KG1 (cell line): Measurements from ENCODE around the gene SPNS2.

Experiments
- DNase-seq: peaks from one replicate; lab custom pipeline; 2025; lab: John Stamatoyannopoulos, UW

The SPNS2 gene

DNA sequence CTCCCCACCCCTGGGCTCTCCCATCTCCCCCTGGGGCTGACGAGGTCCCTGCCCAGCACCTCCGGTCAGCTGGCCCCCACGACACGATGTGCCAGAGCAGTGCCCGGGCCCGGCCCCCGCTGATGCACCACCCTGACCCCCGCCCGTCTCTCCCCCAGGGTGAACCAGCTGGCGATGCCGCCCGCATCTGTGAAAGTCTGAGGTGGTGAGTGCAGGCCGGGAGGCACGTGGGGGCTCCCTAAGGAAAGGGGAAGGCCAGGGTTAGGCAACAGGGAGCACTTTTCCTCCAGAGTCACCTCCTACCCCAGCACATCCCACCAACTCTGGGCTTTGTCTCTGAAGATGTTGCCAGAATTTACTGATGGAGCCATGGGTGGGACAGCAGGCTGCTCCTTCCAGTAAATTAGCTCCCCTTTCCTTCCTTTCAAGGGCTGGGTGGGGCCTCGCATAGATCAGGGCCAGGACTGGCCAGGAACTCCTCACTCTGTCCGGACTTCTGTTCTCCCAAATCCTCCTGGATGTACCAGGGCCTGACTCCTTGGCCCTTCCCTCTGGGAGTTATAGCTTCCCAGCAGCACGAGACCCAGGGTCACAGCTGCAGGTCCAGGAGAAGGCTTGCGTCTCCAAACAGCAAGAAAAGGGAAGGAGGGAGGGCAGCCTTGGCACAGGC, 38.2 kb downstream of the SPNS2 start:
- no peak for DNase-seq

DNA sequence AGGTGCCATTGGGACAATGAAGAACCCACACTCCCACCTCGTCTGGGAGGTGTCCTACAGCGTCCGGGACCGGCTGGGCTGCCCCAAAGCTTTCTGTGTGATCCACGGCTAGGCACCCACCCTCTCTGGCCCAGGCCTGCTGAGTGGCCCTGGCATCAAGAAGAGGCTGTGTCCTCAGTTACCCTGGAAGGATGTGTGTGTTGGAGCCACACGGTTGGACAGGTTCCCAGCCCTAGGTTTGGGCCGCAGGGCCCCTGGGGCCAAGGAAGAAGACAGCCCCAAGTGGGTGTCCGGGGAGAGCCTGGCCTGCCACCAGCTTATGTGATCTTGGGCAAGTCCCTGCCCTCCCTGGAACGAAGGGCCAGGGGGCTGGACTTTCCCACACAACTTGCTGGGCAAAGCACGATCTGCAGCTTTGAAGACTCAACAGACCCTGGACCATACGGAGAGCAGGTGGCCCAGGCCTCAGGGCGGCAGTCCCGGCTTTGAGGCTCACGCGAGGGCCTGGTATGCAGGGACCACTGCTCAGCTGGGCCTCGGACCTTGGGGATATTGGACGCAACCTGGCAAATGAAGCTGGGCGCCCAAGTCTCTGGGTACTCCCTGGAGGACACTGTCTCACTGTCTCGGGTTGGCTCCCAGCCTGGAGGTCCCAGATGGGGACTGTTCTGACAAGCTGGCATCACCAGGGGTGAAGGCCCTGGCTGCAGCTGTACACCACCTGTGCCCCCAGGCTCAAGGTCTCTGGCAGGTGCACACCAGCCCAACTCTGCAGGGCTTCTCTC, 39.0 kb downstream of the SPNS2 start:
- DNase-seq = no peak

DNA sequence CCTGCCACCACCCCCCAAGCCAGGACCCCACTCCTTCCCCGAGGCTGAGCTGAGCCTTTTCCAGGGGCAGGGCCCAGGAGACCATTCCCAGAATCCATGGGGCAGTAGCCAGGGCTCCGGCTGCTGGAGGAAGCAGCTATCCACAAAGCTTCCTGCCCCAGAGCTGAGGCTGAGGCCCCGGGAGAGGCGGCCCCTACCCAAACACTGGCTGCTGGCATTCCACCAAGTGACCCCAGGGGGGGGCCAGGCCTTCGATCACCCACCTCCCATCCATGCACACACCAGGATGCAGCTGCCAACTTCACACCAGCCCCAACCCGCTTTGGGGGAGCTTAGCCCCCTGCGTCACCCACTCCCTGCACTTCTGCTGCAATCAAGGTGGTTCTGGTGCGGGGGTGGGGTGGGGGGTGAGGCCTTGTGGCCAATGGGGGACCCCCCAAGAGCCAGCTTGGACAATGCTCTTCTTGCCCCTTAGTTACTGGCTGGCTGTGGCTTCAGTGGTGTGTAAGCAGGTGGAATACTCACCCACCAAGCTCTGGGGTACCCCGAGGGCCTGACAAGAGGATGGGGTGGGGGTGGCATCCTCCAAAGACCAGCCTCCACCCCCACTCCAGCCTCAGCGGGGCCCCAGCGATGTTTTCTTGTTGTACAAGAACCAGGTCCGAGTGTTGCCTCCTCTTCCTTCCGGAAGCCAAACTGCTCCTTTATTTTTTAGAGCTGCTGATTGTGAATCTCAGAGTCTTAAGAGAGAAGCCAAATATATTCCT, 39.7 kb downstream of the SPNS2 start:
- DNase-seq = no peak

- DNase-seq = no peak
These were observed 40.3 kb downstream of the SPNS2 start for GRCh38 chr17:4539025-4539424.

DNA sequence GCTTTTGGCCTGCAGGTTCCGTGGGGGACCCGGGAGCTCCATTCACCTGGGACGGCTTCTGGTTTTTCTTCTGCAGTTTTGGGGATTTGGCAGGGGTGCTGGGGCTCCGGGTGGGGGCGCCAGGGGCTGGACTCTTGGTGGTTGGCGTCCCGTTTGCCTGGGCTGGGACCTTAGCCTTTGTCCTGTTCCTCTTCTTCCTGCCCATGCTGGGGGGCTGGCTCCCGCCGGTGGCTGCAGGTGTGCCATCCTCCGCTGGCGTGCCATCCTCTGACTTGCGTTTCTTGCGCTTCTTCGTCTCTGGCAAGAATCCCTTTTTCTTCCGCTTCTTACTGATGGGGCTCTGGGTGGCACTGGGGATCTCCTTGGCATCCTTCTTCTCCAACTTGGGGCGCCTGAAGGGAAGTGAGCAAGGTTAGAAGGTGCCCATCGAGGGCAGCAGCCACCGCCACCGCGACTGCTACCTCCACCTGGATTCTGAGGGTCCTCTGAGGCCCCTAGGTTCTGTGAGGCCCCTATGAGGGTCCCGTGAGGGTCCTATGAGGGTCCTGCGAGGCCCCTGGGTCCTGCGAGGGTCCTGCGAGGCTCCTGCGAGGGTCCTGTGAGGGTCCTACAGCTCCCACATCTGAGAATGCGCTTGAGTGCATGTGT, 41.0 kb downstream of the SPNS2 start:
- no peak for DNase-seq

GRCh38 chr17:4540224-4540651, 41.6 kb downstream of the SPNS2 start:
- DNase-seq = no peak

- no peak for DNase-seq
These were observed 42.1 kb downstream of the SPNS2 start for GRCh38 chr17:4540687-4541327.

- no peak for DNase-seq
These were observed 42.8 kb downstream of the SPNS2 start for GRCh38 chr17:4541328-4542002.

- DNase-seq = no peak
These were observed 43.5 kb downstream of the SPNS2 start for GRCh38 chr17:4542003-4542725.

DNA sequence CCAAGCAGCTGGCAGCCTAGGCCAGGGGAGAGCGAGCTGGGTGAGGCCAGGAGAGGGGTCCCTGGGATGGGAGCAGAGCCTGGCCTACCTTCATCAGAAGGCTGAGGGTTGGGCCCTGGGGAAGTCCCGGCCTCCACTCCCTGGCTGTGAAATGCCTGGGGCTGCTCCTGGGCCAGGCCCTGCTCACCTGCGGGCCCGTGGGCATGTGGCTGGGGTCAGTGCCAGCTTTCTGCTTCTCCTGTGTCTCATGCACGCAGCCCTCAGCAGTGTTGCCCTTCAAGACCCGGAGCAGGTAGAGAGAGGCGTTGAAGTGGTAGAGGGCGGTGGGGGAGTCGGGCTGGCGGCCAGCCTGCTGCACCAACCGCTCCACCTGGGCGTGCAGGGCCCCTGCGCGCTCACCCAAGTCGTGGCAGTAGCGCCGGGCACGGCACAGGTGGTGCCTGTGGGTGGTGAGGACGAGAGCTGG, 44.1 kb downstream of the SPNS2 start:
- DNase-seq = no peak

DNA sequence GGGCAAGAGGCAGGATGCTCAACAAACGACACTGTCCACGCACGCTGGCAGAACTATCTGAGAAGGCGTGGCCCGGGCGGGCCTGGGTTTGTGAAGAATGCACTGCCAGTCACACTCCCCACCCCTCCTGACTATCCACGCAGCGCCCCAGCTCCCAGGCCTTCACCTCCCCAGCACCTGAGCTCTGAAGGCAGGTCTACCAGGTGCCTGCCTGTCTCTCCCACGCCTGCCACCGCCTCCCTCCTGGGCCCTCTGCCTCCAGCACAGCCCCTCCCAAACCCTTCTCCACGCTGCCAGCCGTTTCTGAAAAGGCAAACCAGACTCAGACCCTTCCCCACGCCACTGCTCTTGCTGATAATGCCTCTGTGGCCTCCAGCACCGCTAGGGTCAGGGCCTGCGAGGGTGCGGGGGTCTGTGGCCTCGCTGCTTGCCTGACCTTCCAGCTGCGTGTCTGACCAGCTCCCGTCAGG, 44.9 kb downstream of the SPNS2 start:
- no peak for DNase-seq

- no peak for DNase-seq
These were observed 45.7 kb downstream of the SPNS2 start for GRCh38 chr17:4544135-4544950.

GRCh38 chr17:4544951-4545216, 46.2 kb downstream of the SPNS2 start:
- DNase-seq = no peak

DNA sequence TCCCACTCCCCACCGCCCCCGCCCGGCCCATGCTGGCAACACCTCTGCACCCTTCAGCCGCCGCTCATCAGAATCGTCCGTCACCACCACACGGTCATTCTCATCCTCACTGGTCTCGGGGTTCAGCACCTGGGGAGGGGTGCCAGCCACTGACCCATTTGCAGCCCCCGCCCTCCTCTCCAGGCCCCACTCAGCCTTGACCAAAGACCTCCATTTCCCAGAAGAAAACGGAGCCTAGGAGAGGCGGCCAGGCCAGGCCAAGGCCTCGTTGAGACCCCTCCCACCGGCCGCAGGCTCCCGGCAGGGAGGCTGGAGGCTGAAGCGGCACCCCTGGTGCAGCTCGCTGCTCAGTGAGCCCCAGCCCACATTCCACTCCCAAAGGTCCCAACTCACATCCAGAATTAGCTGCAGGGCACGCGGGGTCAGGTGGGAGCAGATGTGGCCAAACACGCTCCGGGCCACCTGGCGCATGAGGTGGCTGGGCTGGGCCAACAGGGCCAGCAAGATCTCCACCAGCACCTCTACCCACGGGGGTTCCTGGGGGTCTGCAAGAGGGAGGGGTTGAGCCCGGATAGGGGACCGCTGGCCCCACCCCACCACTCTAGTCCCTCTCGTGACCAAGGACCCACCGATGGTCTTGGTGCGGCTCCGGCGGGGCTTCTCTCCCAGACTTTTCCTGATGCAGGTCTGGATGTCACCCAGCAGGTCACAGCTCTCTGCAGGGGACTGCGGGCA, 46.7 kb downstream of the SPNS2 start:
- DNase-seq = no peak

- DNase-seq = no peak
These were observed 48.6 kb downstream of the SPNS2 start for GRCh38 chr17:4547118-4547906.

- DNase-seq = no peak
These were observed 49.4 kb downstream of the SPNS2 start for GRCh38 chr17:4548061-4548461.

GRCh38 chr17:4548721-4549531, 50.2 kb downstream of the SPNS2 start:
- no peak for DNase-seq
